Activated naive CD4-positive, alpha-beta T cell treated with anti-CD3 and anti-CD28 coated beads, Interleukin-2, amount 10 ng/mL, durations not matched to agents 7 days and 5 days (primary cell): ENCODE measurements around the gene KLK14.

Source experiments
- CTCF ChIA-PET: fragments of 350-600 bp; sonication (Branson Sonifier 250); formaldehyde crosslinking; loops from one replicate; lab custom pipeline; 2021; ENCODE audit warnings: antibody characterized with exemption; lab: Charles Lee
- DNase-seq: peaks from one replicate; pipeline ENCODE4 v3.0.0-alpha.2; 2020
- H3K27ac Mint-ChIP-seq: one replicate; pipeline ENCODE4 v1.8.0; 2021; ENCODE audit warnings: mild to moderate bottlenecking, moderate library complexity, mixed read lengths
- H3K27me3 Mint-ChIP-seq: one replicate; pipeline ENCODE4 v1.8.0; 2021; ENCODE audit warnings: mild to moderate bottlenecking, mixed read lengths
- H3K36me3 Mint-ChIP-seq: one replicate; pipeline ENCODE4 v1.8.0; 2021; ENCODE audit warnings: mixed read lengths
- H3K4me1 Mint-ChIP-seq: one replicate; pipeline ENCODE4 v1.8.0; 2021; ENCODE audit warnings: mixed read lengths
- H3K4me3 Mint-ChIP-seq: one replicate; pipeline ENCODE4 v1.8.0; 2021; ENCODE audit warnings: mild to moderate bottlenecking, moderate library complexity, mixed read lengths
- H3K9me3 Mint-ChIP-seq: one replicate; pipeline ENCODE4 v1.8.0; 2021; ENCODE audit warnings: mixed read lengths

KLK14 gene

DNA sequence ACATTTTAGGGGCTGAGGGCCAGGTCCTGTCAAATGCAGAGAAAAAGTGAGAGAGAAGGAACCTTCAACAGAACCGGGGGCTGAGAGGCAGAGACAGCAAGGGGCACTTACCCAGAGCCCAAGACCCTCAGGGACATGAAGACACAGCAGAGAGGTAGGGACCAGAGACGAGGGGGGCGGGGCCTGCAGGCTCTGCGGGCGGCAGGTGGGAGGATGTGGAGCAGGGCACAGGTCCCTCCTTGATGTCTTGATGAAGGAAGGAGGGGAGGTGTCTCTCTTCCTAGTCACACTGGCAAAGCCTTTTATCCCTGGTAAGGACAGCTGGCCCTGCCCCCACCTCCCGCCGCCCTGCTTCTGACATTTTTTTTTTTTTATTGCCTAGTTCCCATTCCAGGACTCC is at the start of gene KLK14:
KLK14 (minus strand) TSS at position 277 of the 400 bp plus-strand sequence; CDS start at position 4, 273 bp downstream.
- H3K27ac Mint-ChIP-seq = no peak within 1 kb of the TSS
- no peak within 1 kb of the TSS for H3K4me3 Mint-ChIP-seq
- DNase-seq = no peak
- no peaks in the 10 kb centered on the region for H3K4me1 Mint-ChIP-seq
- CTCF ChIA-PET = no interaction called here
- no peaks in the 10 kb centered on the region for H3K36me3 Mint-ChIP-seq
- H3K9me3 Mint-ChIP-seq = no peaks in the 10 kb centered on the region
- H3K27me3 Mint-ChIP-seq = peaks cover 11% of the 10 kb centered on the region

- Mint-ChIP-seq H3K27ac (peak overlapping the region; percentile 84), H3K9me3 (peaks cover 8% of the 10 kb centered on the region), H3K4me1 (peaks cover 57% of the 10 kb centered on the region), H3K4me3 (peak overlapping the region; percentile 46), H3K27me3 (peaks cover 4% of the 10 kb centered on the region), H3K36me3 (no peaks in the 10 kb centered on the region)
- CTCF ChIA-PET = interaction anchor here (0.8 kb wide), 1 partner anchor 128 kb away, joined by 3 read pairs; no protein-coding TSS in a partner anchor
- peak; percentile 60 for DNase-seq
These were observed 49.3 kb upstream of the KLK14 start for GRCh38 chr19:51131780-51132680.

DNA sequence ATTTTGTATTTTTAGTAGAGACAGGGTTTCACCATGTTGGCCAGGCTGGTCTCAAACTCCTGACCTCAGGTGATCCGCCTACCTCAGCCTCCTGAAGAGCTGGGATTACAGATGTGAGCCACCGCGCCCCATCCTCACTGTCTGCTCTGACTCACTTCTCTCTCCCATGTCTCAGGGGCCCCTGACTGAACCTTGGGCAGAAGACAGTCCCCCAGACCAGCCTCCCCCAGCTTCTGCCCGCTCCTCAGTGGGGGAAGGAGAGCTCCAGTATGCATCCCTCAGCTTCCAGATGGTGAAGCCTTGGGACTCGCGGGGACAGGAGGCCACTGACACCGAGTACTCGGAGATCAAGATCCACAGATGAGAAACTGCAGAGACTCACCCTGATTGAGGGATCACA is 47.0 kb upstream of the KLK14 start:
- H3K4me1 Mint-ChIP-seq = peaks cover 65% of the 10 kb centered on the region
- H3K9me3 Mint-ChIP-seq = peaks cover 2% of the 10 kb centered on the region
- DNase-seq = no peak
- H3K27ac Mint-ChIP-seq = no peak overlapping the region
- H3K27me3 Mint-ChIP-seq = no peaks in the 10 kb centered on the region
- no peaks in the 10 kb centered on the region for H3K36me3 Mint-ChIP-seq
- CTCF ChIA-PET = interaction anchor here (3.2 kb wide), 1 partner anchor 28 kb away, joined by 8 read pairs; no protein-coding TSS in a partner anchor
- H3K4me3 Mint-ChIP-seq = no peak overlapping the region

DNA sequence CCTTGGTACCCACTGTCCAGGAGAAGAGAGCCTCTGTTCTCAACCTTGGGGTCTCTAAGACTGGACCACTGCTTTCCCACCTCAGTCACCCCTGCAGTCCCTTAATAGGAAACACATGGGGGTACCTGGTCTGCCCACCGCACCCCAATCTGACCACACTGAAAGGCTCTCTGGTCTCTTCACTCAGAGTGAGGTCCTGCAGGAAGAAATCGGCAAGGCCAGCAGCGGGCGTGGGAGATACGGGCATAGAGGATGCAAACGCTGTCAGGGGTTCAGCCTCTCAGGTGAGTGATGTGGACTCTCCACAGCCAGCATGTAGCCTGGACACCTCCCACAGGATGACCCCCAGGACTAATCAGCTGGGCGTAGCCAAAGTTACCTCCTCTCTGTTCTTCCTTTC is 45.5 kb upstream of the KLK14 start:
- Mint-ChIP-seq H3K9me3 (no peaks in the 10 kb centered on the region), H3K27ac (no peak overlapping the region), H3K4me3 (no peak overlapping the region), H3K4me1 (peaks cover 80% of the 10 kb centered on the region), H3K36me3 (no peaks in the 10 kb centered on the region), H3K27me3 (no peaks in the 10 kb centered on the region)
- DNase-seq = no peak
- CTCF ChIA-PET = interaction anchor here (0.6 to 3.2 kb wide), 3 partner anchors 30 to 187 kb away, joined by 3 to 8 read pairs (median 5); no protein-coding TSS in a partner anchor

- Mint-ChIP-seq H3K9me3 (no peaks in the 10 kb centered on the region), H3K36me3 (no peaks in the 10 kb centered on the region), H3K4me1 (peaks cover 85% of the 10 kb centered on the region), H3K27ac (peak overlapping the region; percentile 60), H3K27me3 (no peaks in the 10 kb centered on the region), H3K4me3 (no peak overlapping the region)
- CTCF ChIA-PET = interaction anchor here (0.6 to 3.2 kb wide), 3 partner anchors 30 to 188 kb away, joined by 3 to 8 read pairs (median 5); no protein-coding TSS in a partner anchor
- no peak for DNase-seq
These were observed 45.1 kb upstream of the KLK14 start for GRCh38 chr19:51127755-51128154.

GRCh38 chr19:51127032-51127431 is 44.3 kb upstream of the KLK14 start:
- DNase-seq = no peak
- Mint-ChIP-seq H3K9me3 (no peaks in the 10 kb centered on the region), H3K27ac (no peak overlapping the region), H3K27me3 (no peaks in the 10 kb centered on the region), H3K4me1 (peaks cover 85% of the 10 kb centered on the region), H3K4me3 (no peak overlapping the region), H3K36me3 (peaks cover 2% of the 10 kb centered on the region)
- CTCF ChIA-PET = no interaction called here

DNA sequence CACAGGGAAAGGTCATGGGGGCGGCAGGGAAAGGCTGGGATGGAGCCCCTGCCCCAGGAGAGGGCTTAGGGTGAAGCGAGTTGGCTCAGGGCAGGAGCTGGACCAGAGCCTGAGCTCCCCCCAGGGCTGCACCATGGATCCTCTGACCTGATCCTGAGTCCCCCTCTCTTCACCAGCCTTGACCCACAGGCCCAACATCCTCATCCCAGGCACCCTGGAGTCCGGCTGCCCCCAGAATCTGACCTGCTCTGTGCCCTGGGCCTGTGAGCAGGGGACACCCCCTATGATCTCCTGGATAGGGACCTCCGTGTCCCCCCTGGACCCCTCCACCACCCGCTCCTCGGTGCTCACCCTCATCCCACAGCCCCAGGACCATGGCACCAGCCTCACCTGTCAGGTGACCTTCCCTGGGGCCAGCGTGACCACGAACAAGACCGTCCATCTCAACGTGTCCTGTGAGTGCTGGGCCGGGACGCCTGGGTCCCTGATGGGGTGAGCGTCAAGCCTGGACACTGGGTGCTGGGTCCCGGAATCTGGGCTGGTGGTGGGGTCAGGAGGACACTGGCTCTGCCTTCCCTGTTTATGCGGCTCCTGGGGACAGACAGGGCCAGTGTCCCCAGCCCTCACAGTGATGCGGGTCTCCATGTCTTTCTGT is 42.9 kb upstream of the KLK14 start:
- H3K4me1 Mint-ChIP-seq = peaks cover 83% of the 10 kb centered on the region
- no peaks in the 10 kb centered on the region for H3K27me3 Mint-ChIP-seq
- peaks cover 11% of the 10 kb centered on the region for H3K36me3 Mint-ChIP-seq
- no peak for DNase-seq
- H3K4me3 Mint-ChIP-seq = no peak overlapping the region
- H3K27ac Mint-ChIP-seq = peak overlapping the region; percentile 91
- CTCF ChIA-PET = interaction anchor here (0.6 kb wide), 1 partner anchor 235 kb away, joined by 4 read pairs; no protein-coding TSS in a partner anchor
- no peaks in the 10 kb centered on the region for H3K9me3 Mint-ChIP-seq

- Mint-ChIP-seq H3K27me3 (no peaks in the 10 kb centered on the region), H3K36me3 (peaks cover 11% of the 10 kb centered on the region), H3K4me1 (peaks cover 82% of the 10 kb centered on the region), H3K4me3 (peak within 1 kb of the TSS; percentile 13), H3K9me3 (no peaks in the 10 kb centered on the region), H3K27ac (peak within 1 kb of the TSS; percentile 91)
- CTCF ChIA-PET = no interaction called here
- DNase-seq = no peak
These were observed 42.0 kb upstream of the KLK14 start, which contains the start of gene SIGLEC9 for GRCh38 chr19:51124729-51125128. SIGLEC9 (plus strand) TSS chr19:51124906; CDS start chr19:51124975, 69 bp downstream.

- CTCF ChIA-PET = no interaction called here
- H3K27ac Mint-ChIP-seq = peak overlapping the region; percentile 91
- peaks cover 11% of the 10 kb centered on the region for H3K36me3 Mint-ChIP-seq
- peaks cover 83% of the 10 kb centered on the region for H3K4me1 Mint-ChIP-seq
- no peaks in the 10 kb centered on the region for H3K27me3 Mint-ChIP-seq
- no peak for DNase-seq
- H3K9me3 Mint-ChIP-seq = no peaks in the 10 kb centered on the region
- H3K4me3 Mint-ChIP-seq = peak overlapping the region; percentile 13
These were observed 41.5 kb upstream of the KLK14 start for GRCh38 chr19:51124216-51124615.

DNA sequence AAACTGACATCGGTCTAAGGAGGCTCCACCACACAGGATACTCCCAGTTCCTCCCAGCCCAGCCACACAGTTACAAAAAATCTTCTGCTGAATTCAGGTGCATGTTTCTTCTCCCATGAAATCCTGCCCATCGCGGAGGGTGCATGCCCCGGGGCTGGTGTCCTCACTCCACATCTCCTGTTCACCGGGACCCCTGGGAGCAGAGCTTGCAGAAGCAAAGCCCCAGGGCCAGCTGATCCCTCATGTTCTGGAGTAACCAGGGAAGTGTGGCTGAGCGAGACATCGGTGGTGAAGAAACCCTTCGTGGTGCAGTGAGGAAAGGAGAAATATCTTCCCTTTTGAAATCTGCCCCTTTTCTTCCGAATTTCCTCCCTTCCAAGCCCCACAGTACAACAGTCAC is 41.1 kb upstream of the KLK14 start:
- Mint-ChIP-seq H3K4me3 (peak overlapping the region; percentile 13), H3K27ac (peak overlapping the region; percentile 91), H3K9me3 (no peaks in the 10 kb centered on the region), H3K27me3 (no peaks in the 10 kb centered on the region), H3K4me1 (peaks cover 85% of the 10 kb centered on the region), H3K36me3 (peaks cover 11% of the 10 kb centered on the region)
- CTCF ChIA-PET = no interaction called here
- no peak for DNase-seq

DNA sequence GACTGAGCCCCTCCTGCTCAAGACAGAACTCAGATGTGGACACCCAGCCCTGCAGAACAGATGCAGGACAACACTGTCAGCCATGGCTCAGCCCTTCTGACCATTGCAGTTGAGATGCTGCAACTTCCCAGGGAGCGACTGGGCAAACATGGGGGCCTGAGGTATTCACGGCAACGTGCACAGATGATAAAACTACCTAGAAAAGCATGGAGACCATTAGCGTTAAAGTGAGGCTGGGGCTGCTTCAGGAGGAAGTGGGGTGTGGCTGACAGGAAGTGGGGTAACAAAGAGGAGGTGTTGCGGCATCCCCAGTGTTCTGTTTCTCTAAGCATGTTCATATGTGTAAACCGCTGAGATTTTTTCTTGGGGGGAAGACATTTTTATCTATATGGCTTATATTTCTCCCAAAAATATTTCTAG is 40.7 kb upstream of the KLK14 start:
- Mint-ChIP-seq H3K27me3 (no peaks in the 10 kb centered on the region), H3K4me1 (peaks cover 81% of the 10 kb centered on the region), H3K36me3 (peaks cover 11% of the 10 kb centered on the region), H3K27ac (peak overlapping the region; percentile 91), H3K4me3 (peak overlapping the region; percentile 13), H3K9me3 (no peaks in the 10 kb centered on the region)
- CTCF ChIA-PET = no interaction called here
- peak; percentile 80 for DNase-seq

- H3K4me3 Mint-ChIP-seq = peak overlapping the region; percentile 6
- DNase-seq = no peak
These were observed 39.7 kb upstream of the KLK14 start for GRCh38 chr19:51122112-51122981.

GRCh38 chr19:51121257-51121656 is 38.6 kb upstream of the KLK14 start:
- Mint-ChIP-seq H3K36me3 (peaks cover 11% of the 10 kb centered on the region), H3K4me3 (no peak overlapping the region), H3K27me3 (no peaks in the 10 kb centered on the region), H3K4me1 (peaks cover 73% of the 10 kb centered on the region), H3K27ac (peak overlapping the region; percentile 7), H3K9me3 (no peaks in the 10 kb centered on the region)
- CTCF ChIA-PET = no interaction called here
- no peak for DNase-seq

More at GRCh38 chr19:51122112-51122981, 39.7 kb upstream of the KLK14 start:
- H3K9me3 Mint-ChIP-seq = no peaks in the 10 kb centered on the region
- peak overlapping the region; percentile 91 for H3K27ac Mint-ChIP-seq
- peaks cover 11% of the 10 kb centered on the region for H3K36me3 Mint-ChIP-seq
- CTCF ChIA-PET = no interaction called here
- no peaks in the 10 kb centered on the region for H3K27me3 Mint-ChIP-seq
- H3K4me1 Mint-ChIP-seq = peaks cover 73% of the 10 kb centered on the region
